ENCODE results near the gene TBC1D8.

TBC1D8 gene

DNA sequence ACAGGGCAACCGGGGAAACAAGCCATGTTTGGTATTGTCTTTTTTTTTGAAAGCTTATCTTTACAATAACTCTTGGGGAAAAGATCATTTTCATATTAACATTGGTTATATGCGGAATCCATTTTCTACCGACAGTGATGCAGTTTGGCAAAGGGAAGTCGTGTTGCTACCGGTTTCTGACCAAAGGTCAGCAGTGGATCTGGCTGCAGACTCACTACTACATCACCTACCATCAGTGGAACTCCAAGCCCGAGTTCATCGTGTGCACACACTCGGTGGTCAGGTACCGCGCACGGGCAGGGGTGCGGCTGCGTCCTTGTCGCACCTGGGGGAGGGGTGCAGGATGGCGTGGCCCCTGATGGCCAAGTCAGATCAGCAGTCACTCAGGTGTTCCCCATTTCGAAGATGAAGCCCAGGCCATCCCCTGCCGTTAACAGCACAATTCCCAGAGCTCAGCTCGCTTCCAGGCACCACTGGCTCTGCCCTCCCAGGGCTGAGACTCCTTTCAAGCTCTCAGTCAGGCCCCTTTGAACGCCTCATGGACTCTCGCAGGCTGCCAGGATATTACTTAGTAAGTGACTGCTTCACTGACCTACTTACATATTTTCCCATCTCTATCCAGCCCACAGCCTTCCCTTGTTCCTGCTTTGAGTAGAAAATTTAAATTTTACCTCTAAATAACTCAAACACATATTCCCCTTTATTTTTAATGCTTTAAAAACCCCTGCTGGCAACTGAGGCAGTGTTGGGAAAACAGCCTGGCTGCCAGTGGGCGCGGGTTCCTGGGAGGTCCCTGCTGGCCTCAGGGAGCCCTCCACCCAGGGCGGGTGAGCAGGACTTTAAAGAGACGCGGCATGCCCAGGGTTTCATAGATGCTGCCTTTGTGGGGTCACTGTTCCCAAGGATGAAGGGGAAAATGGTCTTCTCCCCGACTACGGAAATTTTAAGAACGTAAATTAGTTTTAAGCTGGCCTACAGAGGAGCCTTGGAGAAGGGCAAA, 182.7 kb downstream of the TBC1D8 start:
- peaks cover 14% of the 10 kb centered on the region for H3K36me3 ChIP-seq (ENCODE audit: low read depth)
- H3K27me3 ChIP-seq (ENCODE audit: insufficient read depth, poor library complexity, severe bottlenecking) = no peaks in the 10 kb centered on the region
- DNase-seq (ENCODE audit: low spot score) = no peak
- TF ChIP-seq, protein P1, sequence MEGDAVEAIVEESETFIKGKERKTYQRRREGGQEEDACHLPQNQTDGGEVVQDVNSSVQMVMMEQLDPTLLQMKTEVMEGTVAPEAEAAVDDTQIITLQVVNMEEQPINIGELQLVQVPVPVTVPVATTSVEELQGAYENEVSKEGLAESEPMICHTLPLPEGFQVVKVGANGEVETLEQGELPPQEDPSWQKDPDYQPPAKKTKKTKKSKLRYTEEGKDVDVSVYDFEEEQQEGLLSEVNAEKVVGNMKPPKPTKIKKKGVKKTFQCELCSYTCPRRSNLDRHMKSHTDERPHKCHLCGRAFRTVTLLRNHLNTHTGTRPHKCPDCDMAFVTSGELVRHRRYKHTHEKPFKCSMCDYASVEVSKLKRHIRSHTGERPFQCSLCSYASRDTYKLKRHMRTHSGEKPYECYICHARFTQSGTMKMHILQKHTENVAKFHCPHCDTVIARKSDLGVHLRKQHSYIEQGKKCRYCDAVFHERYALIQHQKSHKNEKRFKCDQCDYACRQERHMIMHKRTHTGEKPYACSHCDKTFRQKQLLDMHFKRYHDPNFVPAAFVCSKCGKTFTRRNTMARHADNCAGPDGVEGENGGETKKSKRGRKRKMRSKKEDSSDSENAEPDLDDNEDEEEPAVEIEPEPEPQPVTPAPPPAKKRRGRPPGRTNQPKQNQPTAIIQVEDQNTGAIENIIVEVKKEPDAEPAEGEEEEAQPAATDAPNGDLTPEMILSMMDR (IDR thresholded peaks at IDR 0.05; ENCODE audit: poor library complexity, severe bottlenecking) = no peak
- no peak overlapping the region for H3K4me3 ChIP-seq (ENCODE audit: severe bottlenecking)
- H3K27ac ChIP-seq (ENCODE audit: poor library complexity, severe bottlenecking) = no peak overlapping the region
- no peaks in the 10 kb centered on the region for H3K9me3 ChIP-seq (ENCODE audit: severe bottlenecking)
- ATAC-seq (ENCODE audit: low read depth) = no peak
- no peaks in the 10 kb centered on the region for H3K4me1 ChIP-seq (ENCODE audit: insufficient read depth, poor library complexity, severe bottlenecking)

DNA sequence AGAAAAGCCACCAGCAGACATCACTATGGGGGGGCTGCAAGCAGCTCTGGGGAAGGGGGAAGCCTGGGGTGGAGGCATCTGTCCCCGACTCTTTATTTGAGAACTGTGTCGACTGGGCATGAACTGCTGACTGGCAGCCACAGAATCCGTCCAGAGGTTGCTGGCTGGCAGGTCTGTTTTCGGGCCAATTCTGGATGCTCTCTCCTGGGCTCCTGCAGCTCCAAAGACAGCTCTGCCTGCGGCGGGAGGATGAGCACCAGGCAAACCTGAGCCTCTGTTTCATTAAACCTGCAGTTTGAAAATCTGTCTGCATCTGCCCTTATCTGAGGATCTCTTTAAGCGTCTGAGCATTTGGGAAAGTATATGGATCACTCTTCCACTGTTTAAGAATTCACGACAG, 183.5 kb downstream of the TBC1D8 start:
- no peak for DNase-seq (ENCODE audit: low spot score)
- Histone ChIP-seq H3K9me3 (ENCODE audit: severe bottlenecking) (no peaks in the 10 kb centered on the region), H3K4me1 (ENCODE audit: insufficient read depth, poor library complexity, severe bottlenecking) (no peaks in the 10 kb centered on the region), H3K4me3 (ENCODE audit: severe bottlenecking) (no peak overlapping the region), H3K27me3 (ENCODE audit: insufficient read depth, poor library complexity, severe bottlenecking) (no peaks in the 10 kb centered on the region), H3K27ac (ENCODE audit: poor library complexity, severe bottlenecking) (no peak overlapping the region), H3K36me3 (ENCODE audit: low read depth) (peaks cover 11% of the 10 kb centered on the region)
- TF ChIP-seq, protein P1 (IDR thresholded peaks at IDR 0.05; ENCODE audit: poor library complexity, severe bottlenecking) = no peak
- no peak for ATAC-seq (ENCODE audit: low read depth)

DNA sequence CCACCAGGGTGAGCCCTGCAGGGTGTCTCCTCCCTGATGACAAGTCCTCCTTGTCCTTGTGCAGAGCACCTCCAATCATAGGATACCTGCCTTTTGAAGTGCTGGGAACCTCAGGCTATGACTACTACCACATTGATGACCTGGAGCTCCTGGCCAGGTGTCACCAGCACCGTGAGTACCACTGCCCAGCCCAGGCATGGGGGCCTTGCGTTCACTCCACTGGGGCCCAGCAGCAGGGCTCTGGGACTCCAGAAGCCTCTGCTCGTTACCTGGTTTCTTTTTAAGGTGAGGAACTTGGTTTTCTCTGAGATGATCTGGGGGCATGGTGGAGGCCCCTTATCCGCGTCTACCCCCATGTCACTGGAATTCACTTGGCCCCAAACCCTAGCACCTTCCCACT, 185.6 kb downstream of the TBC1D8 start:
- Histone ChIP-seq H3K4me1 (ENCODE audit: insufficient read depth, poor library complexity, severe bottlenecking) (no peaks in the 10 kb centered on the region), H3K27me3 (ENCODE audit: insufficient read depth, poor library complexity, severe bottlenecking) (no peaks in the 10 kb centered on the region), H3K27ac (ENCODE audit: poor library complexity, severe bottlenecking) (no peak overlapping the region), H3K9me3 (ENCODE audit: severe bottlenecking) (no peaks in the 10 kb centered on the region), H3K36me3 (ENCODE audit: low read depth) (peaks cover 10% of the 10 kb centered on the region), H3K4me3 (ENCODE audit: severe bottlenecking) (no peak overlapping the region)
- ATAC-seq (ENCODE audit: low read depth) (no peak), DNase-seq (ENCODE audit: low spot score) (no peak)
- TF ChIP-seq, protein P1 (IDR thresholded peaks at IDR 0.05; ENCODE audit: poor library complexity, severe bottlenecking) = no peak

DNA sequence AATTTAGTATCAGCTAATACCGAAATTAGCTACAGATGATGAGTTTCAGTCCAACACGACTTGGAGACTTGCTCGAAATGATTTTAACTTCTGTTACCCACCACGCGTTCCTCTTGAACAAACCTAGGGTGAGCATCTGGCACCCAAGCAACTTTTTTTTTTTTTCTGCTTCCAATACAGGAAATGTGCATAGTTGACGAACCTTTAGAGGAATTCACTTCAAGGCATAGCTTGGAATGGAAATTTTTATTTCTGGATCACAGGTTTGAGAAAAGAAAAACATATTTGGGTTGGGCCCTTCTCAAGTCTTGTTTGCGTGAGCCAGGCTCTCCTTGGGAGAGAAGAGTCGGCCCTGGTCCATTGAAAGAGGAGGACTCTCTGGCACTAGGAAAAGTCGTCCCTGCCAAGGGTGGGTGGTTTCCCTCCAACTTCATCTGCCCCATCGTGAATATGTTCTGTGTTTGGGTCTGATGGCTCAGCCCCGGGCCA, 186.5 kb downstream of the TBC1D8 start:
- no peaks in the 10 kb centered on the region for H3K27me3 ChIP-seq (ENCODE audit: insufficient read depth, poor library complexity, severe bottlenecking)
- no peaks in the 10 kb centered on the region for H3K4me1 ChIP-seq (ENCODE audit: insufficient read depth, poor library complexity, severe bottlenecking)
- H3K36me3 ChIP-seq (ENCODE audit: low read depth) = peaks cover 10% of the 10 kb centered on the region
- no peak overlapping the region for H3K27ac ChIP-seq (ENCODE audit: poor library complexity, severe bottlenecking)
- TF ChIP-seq, protein P1 (IDR thresholded peaks at IDR 0.05; ENCODE audit: poor library complexity, severe bottlenecking) = no peak
- ATAC-seq (ENCODE audit: low read depth) (no peak), DNase-seq (ENCODE audit: low spot score) (no peak)
- H3K9me3 ChIP-seq (ENCODE audit: severe bottlenecking) = no peaks in the 10 kb centered on the region
- H3K4me3 ChIP-seq (ENCODE audit: severe bottlenecking) = no peak overlapping the region

DNA sequence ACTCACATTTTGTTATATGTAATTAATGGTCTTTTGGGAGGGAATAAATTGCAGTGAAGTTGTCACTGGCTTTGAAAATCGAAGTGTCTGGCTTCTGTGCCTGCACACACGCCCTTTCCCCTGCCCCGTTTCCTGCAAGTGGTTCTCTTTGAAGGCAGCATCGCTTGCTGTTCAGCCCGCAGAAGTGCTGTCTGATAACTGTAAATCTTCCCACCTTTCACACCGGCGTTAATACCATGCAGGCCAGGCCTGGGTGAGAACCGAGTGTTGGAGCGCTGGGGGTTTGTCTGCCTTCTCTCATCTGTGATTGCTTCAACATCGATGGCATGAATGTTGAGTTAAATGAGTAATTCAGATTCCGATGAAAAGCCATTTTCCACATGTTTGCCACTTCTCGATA, 187.0 kb downstream of the TBC1D8 start:
- ATAC-seq (ENCODE audit: low read depth) (no peak), DNase-seq (ENCODE audit: low spot score) (no peak)
- Histone ChIP-seq H3K4me1 (ENCODE audit: insufficient read depth, poor library complexity, severe bottlenecking) (no peaks in the 10 kb centered on the region), H3K27me3 (ENCODE audit: insufficient read depth, poor library complexity, severe bottlenecking) (no peaks in the 10 kb centered on the region), H3K4me3 (ENCODE audit: severe bottlenecking) (no peak overlapping the region), H3K9me3 (ENCODE audit: severe bottlenecking) (no peaks in the 10 kb centered on the region), H3K36me3 (ENCODE audit: low read depth) (peaks cover 10% of the 10 kb centered on the region), H3K27ac (ENCODE audit: poor library complexity, severe bottlenecking) (no peak overlapping the region)
- TF ChIP-seq, protein P1 (IDR thresholded peaks at IDR 0.05; ENCODE audit: poor library complexity, severe bottlenecking) = no peak

All from RWPE2 (cell line).